Upper lobe of left lung (tissue), 4 donors: ENCODE measurements around the gene NAA15.

ENCODE experiments used
- POLR2A ChIP-seq, 4 donors: fragments of 450-650 bp; IDR thresholded peaks; one replicate each; pipeline ENCODE4 v1.5.1; 2016 to 2017; ENCODE audit warnings: antibody characterized with exemption in 4 of 4, mild to moderate bottlenecking in 2 of 4
- TF ChIP-seq, protein P1 (sequence below), 6 experiments: fragments of 450-650 bp in 4 of 6; fragments of 200-600 bp in 2 of 6; sonication (generic) in 2 of 6; IDR thresholded peaks; one replicate each; pipeline ENCODE4 v1.5.1; 2016 to 2019; ENCODE audit warnings: antibody characterized with exemption in 6 of 6

DNA sequence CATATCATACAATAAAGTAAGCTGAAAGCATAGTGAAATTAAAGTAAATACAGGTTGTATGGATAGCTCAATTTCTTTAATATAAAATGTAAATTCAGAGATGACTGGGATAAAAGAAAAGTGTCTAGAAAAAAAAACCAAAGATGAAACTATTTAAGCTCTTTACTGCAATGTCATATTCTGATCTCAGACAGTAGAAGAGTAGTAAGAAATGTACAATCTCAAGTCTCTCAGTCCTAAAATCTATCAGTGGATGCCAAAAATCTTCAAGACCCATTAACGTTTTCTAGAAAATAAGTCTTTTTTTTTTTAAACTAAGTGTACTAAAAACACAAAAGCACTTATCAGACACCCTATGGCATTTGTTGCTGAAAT is 35.1 kb upstream of the NAA15 start:
- TF ChIP-seq, protein P1, sequence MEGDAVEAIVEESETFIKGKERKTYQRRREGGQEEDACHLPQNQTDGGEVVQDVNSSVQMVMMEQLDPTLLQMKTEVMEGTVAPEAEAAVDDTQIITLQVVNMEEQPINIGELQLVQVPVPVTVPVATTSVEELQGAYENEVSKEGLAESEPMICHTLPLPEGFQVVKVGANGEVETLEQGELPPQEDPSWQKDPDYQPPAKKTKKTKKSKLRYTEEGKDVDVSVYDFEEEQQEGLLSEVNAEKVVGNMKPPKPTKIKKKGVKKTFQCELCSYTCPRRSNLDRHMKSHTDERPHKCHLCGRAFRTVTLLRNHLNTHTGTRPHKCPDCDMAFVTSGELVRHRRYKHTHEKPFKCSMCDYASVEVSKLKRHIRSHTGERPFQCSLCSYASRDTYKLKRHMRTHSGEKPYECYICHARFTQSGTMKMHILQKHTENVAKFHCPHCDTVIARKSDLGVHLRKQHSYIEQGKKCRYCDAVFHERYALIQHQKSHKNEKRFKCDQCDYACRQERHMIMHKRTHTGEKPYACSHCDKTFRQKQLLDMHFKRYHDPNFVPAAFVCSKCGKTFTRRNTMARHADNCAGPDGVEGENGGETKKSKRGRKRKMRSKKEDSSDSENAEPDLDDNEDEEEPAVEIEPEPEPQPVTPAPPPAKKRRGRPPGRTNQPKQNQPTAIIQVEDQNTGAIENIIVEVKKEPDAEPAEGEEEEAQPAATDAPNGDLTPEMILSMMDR (IDR thresholded peaks at IDR 0.05), result no peak
- TF ChIP-seq POLR2A (IDR thresholded peaks at IDR 0.05), result no peak
